Karpas-422 (cell line): Measurements from ENCODE around the gene BRSK2. TPM values are rescaled to one million over a fixed set of nuclear protein-coding genes. Genes with fewer than 3 reads are reported as not detected.

Source experiments
- DNase-seq: peaks from one replicate; pipeline ENCODE4 v3.0.0-alpha.2; 2015
- H2AFZ ChIP-seq: fragments of 200-600 bp; sonication (generic); 2 replicates; pipeline ENCODE4 v1.6.1; 2014; ENCODE audit warnings: antibody characterized with exemption, low read length, mixed read lengths
- H3K27ac ChIP-seq: fragments of 200-600 bp; sonication (generic); 2 replicates; pipeline ENCODE4 v1.5.1; 2014; ENCODE audit warnings: mild to moderate bottlenecking, low read length, moderate library complexity
- H3K27me3 ChIP-seq: fragments of 200-600 bp; sonication (generic); 2 replicates; pipeline ENCODE4 v1.6.1; 2014; ENCODE audit warnings: low read length, mixed read lengths
- H3K36me3 ChIP-seq: fragments of 200-600 bp; sonication (generic); 2 replicates; pipeline ENCODE4 v1.6.1; 2014; ENCODE audit warnings: low read length, mixed read lengths; ENCODE audit not compliant: insufficient read depth
- H3K4me1 ChIP-seq: fragments of 200-600 bp; sonication (generic); 2 replicates; pipeline ENCODE4 v1.6.1; 2014; ENCODE audit warnings: mild to moderate bottlenecking, low read length, mixed read lengths
- H3K4me2 ChIP-seq: fragments of 200-600 bp; sonication (generic); 2 replicates; pipeline ENCODE4 v1.6.1; 2014; ENCODE audit warnings: low read length, low read depth, mild to moderate bottlenecking; ENCODE audit not compliant: poor library complexity, severe bottlenecking
- H3K4me3 ChIP-seq: fragments of 200-600 bp; sonication (generic); 2 replicates; pipeline ENCODE4 v1.5.1; 2014; ENCODE audit warnings: mild to moderate bottlenecking, antibody characterized with exemption, low read length, mixed read lengths
- H3K79me2 ChIP-seq: fragments of 200-600 bp; sonication (generic); 2 replicates; pipeline ENCODE4 v1.6.1; 2014; ENCODE audit warnings: mild to moderate bottlenecking, low read length, mixed read lengths
- H3K9ac ChIP-seq: fragments of 200-600 bp; sonication (generic); 2 replicates; pipeline ENCODE4 v1.6.0; 2014; ENCODE audit warnings: low read length
- H3K9me2 ChIP-seq: fragments of 200-600 bp; sonication (generic), shearing (Covaris generic); replicated peaks from 2 replicates; pipeline ENCODE4 v1.6.0; 2014; ENCODE audit warnings: mild to moderate bottlenecking, low read length, moderate library complexity; ENCODE audit not compliant: insufficient read depth
- H3K9me3 ChIP-seq: fragments of 300-700, 200-600 bp; sonication (generic); 2 replicates; pipeline ENCODE4 v1.6.1; 2014; ENCODE audit warnings: low read length, mixed read lengths
- H4K20me1 ChIP-seq: fragments of 200-600 bp; sonication (generic); 2 replicates; pipeline ENCODE4 v1.6.1; 2014; ENCODE audit warnings: mild to moderate bottlenecking, antibody characterized with exemption, low read length, low read depth; ENCODE audit not compliant: insufficient read depth
- total RNA-seq: library from RNA; depleted of rRNA; stranded (reverse); fragments of >200 nt; shearing (Covaris generic); gene quantifications from 2 replicates; pipeline ENCODE4 v1.2.3, GENCODE V29; 2014; ENCODE audit warnings: low replicate concordance

BRSK2 gene
- total RNA-seq, 1 experiment from 2014 or later, result not detected

DNA sequence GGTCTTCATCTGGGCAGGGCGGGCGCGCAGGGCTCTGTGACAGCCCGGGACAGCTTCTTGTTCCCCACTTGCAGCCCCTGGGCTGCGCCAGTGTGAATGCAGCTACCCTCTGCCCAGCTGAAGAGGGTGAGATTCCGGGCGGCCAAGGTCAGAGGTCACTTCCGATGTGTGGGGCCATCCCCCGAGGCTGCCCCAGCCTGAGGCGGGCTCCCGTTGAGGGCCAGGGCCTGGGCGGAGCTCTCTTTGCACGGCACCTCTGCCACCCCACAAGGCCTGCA lies 72.9 kb downstream of the BRSK2 start:
- DNase-seq, result no peak
- Histone ChIP-seq H3K4me3 (no peak overlapping the region), H4K20me1 (peaks cover 5% of the 10 kb centered on the region; the same call in 1 of the 2 replicates), H2AFZ (no peak overlapping the region), H3K27ac (no peak overlapping the region), H3K36me3 (no peaks in the 10 kb centered on the region), H3K9ac (no peak overlapping the region), H3K4me1 (no peaks in the 10 kb centered on the region), H3K79me2 (no peaks in the 10 kb centered on the region), H3K9me3 (no peaks in the 10 kb centered on the region), H3K27me3 (no peaks in the 10 kb centered on the region), H3K4me2 (no peak overlapping the region), H3K9me2 (no peaks in the 10 kb centered on the region)

- no peaks in the 10 kb centered on the region for H3K4me1 ChIP-seq
- H4K20me1 ChIP-seq, result peaks cover 5% of the 10 kb centered on the region; the same call in 1 of the 2 replicates
- no peak overlapping the region for H3K4me2 ChIP-seq
- DNase-seq, result no peak
- no peaks in the 10 kb centered on the region for H3K36me3 ChIP-seq
- no peaks in the 10 kb centered on the region for H3K9me3 ChIP-seq
- no peak overlapping the region for H2AFZ ChIP-seq
- H3K9me2 ChIP-seq, result no peaks in the 10 kb centered on the region
- no peaks in the 10 kb centered on the region for H3K27me3 ChIP-seq
- no peak overlapping the region for H3K9ac ChIP-seq
- no peak overlapping the region for H3K27ac ChIP-seq
- no peaks in the 10 kb centered on the region for H3K79me2 ChIP-seq
- H3K4me3 ChIP-seq, result no peak overlapping the region
Observed at GRCh38 chr11:1463056-1463455, 73.3 kb downstream of the BRSK2 start.

- no peak overlapping the region for H3K4me3 ChIP-seq
- no peaks in the 10 kb centered on the region for H3K27me3 ChIP-seq
- H3K27ac ChIP-seq, result no peak overlapping the region
- H4K20me1 ChIP-seq, result no peaks in the 10 kb centered on the region
- H3K36me3 ChIP-seq, result no peaks in the 10 kb centered on the region
- H3K9me2 ChIP-seq, result no peaks in the 10 kb centered on the region
- no peak overlapping the region for H3K4me2 ChIP-seq
- H3K79me2 ChIP-seq, result no peaks in the 10 kb centered on the region
- H3K9me3 ChIP-seq, result no peaks in the 10 kb centered on the region
- no peak overlapping the region for H3K9ac ChIP-seq
- H3K4me1 ChIP-seq, result no peaks in the 10 kb centered on the region
- DNase-seq, result no peak
- no peak overlapping the region for H2AFZ ChIP-seq
Observed at GRCh38 chr11:1466784-1467183, 77.0 kb downstream of the BRSK2 start.

DNA sequence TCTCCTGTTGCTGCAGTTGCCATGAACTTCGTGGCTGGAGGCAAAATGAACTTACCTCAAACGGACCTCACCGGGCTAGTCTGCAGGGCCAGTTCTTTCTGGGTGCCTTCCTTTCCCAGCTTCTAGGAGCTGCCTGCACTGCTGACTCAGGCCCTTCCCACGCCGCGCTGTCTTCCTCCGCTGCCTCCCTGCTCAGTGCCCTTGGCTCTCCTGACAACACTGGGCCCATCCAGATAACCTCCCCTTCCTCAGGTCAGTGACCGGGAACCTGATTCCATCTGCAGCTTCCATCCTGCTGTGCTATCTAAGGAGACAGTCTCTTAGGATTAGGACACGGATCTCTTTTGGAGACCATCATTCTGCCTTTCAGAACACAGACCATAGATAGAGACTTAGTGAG lies 77.5 kb downstream of the BRSK2 start:
- Histone ChIP-seq H3K27ac (no peak overlapping the region), H3K36me3 (no peaks in the 10 kb centered on the region), H2AFZ (no peak overlapping the region), H3K4me2 (no peak overlapping the region), H3K4me3 (no peak overlapping the region), H3K79me2 (no peaks in the 10 kb centered on the region), H3K9me2 (no peaks in the 10 kb centered on the region), H3K4me1 (no peaks in the 10 kb centered on the region), H3K9ac (no peak overlapping the region), H4K20me1 (no peaks in the 10 kb centered on the region), H3K27me3 (no peaks in the 10 kb centered on the region), H3K9me3 (no peaks in the 10 kb centered on the region)
- DNase-seq, result no peak

GRCh38 chr11:1468002-1468401 lies 78.3 kb downstream of the BRSK2 start:
- H2AFZ ChIP-seq, result no peak overlapping the region
- no peak overlapping the region for H3K4me2 ChIP-seq
- H3K4me1 ChIP-seq, result no peaks in the 10 kb centered on the region
- H4K20me1 ChIP-seq, result no peaks in the 10 kb centered on the region
- H3K79me2 ChIP-seq, result no peaks in the 10 kb centered on the region
- no peaks in the 10 kb centered on the region for H3K9me3 ChIP-seq
- no peaks in the 10 kb centered on the region for H3K27me3 ChIP-seq
- no peaks in the 10 kb centered on the region for H3K9me2 ChIP-seq
- no peak overlapping the region for H3K4me3 ChIP-seq
- H3K36me3 ChIP-seq, result no peaks in the 10 kb centered on the region
- DNase-seq, result no peak
- H3K9ac ChIP-seq, result no peak overlapping the region
- no peak overlapping the region for H3K27ac ChIP-seq

- no peak for DNase-seq
- H3K4me1 ChIP-seq, result no peaks in the 10 kb centered on the region
- H3K79me2 ChIP-seq, result no peaks in the 10 kb centered on the region
- no peak overlapping the region for H3K9ac ChIP-seq
- H3K27ac ChIP-seq, result no peak overlapping the region
- no peak overlapping the region for H3K4me2 ChIP-seq
- H3K9me2 ChIP-seq, result no peaks in the 10 kb centered on the region
- no peaks in the 10 kb centered on the region for H3K27me3 ChIP-seq
- no peak overlapping the region for H3K4me3 ChIP-seq
- no peaks in the 10 kb centered on the region for H3K9me3 ChIP-seq
- no peaks in the 10 kb centered on the region for H3K36me3 ChIP-seq
- H2AFZ ChIP-seq, result no peak overlapping the region
- no peaks in the 10 kb centered on the region for H4K20me1 ChIP-seq
Observed at GRCh38 chr11:1468473-1469066, 78.8 kb downstream of the BRSK2 start.

GRCh38 chr11:1469287-1469910 lies 79.7 kb downstream of the BRSK2 start:
- H3K9me2 ChIP-seq, result no peaks in the 10 kb centered on the region
- H3K36me3 ChIP-seq, result no peaks in the 10 kb centered on the region
- H3K27me3 ChIP-seq, result no peaks in the 10 kb centered on the region
- no peaks in the 10 kb centered on the region for H3K9me3 ChIP-seq
- H3K27ac ChIP-seq, result no peak overlapping the region
- H2AFZ ChIP-seq, result no peak overlapping the region
- no peaks in the 10 kb centered on the region for H4K20me1 ChIP-seq
- no peak overlapping the region for H3K4me3 ChIP-seq
- no peaks in the 10 kb centered on the region for H3K79me2 ChIP-seq
- H3K4me1 ChIP-seq, result no peaks in the 10 kb centered on the region
- no peak for DNase-seq
- H3K4me2 ChIP-seq, result no peak overlapping the region
- H3K9ac ChIP-seq, result no peak overlapping the region

DNA sequence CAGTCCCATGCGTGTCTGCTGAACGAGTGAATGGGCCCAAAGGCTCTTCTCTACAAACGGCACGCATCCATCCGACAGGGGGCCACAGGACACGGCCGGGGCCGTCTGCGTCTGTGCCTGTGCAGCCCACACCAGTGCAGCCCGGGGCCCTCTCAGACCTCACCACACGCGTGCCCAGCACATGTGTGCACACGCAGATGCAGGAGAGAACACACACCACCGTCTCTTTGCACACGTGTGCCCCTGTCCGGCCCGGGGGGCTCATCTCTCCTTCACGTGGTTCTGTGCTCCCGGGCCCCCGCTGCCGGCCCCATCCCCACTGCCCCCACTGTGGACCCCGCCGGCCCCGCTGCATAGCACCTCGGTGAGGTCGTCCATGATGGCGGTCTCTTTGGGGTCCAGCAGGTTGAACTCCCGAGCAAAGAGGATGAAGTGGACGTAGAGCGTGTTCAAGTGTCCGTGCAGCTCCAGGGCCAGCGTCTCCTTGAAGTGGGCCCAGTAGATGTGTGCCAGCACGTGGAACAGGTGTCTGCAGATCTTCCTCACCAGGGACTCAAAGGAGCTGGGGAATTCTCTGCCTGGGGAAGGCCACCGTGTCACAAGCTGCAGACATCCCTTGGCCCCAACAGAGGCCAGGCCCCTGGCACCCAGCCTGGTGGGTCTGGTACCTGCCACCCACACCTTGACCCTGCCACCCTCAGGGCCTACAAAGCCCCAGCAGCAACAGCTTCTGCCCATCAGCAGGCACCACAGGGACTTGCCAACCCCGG lies 80.4 kb downstream of the BRSK2 start:
- Histone ChIP-seq H3K36me3 (no peaks in the 10 kb centered on the region), H3K4me3 (no peak overlapping the region), H3K9me3 (no peaks in the 10 kb centered on the region), H3K4me2 (no peak overlapping the region), H3K4me1 (no peaks in the 10 kb centered on the region), H3K27me3 (no peaks in the 10 kb centered on the region), H3K9me2 (no peaks in the 10 kb centered on the region), H3K27ac (no peak overlapping the region), H4K20me1 (no peaks in the 10 kb centered on the region), H3K9ac (no peak overlapping the region), H3K79me2 (no peaks in the 10 kb centered on the region), H2AFZ (no peak overlapping the region)
- no peak for DNase-seq
